Measurements from ENCODE around the gene PPP2R5D.

Gene PPP2R5D

GRCh38 chr6:43013097-43013842 lies 28.9 kb downstream of the PPP2R5D start:
- no peak for DNase-seq (ENCODE audit: extremely low read depth, insufficient read length)
- H3K4me3 ChIP-seq (replicated peaks; ENCODE audit: low read depth, low read length): peak overlapping the region; percentile 67
- no peak for TF ChIP-seq CTCF (IDR thresholded peaks at IDR 0.05; ENCODE audit: insufficient read depth, low read length, poor library complexity, severe bottlenecking)
- no peaks in the 10 kb centered on the region for H3K27me3 ChIP-seq (replicated peaks; ENCODE audit: control insufficient read depth, insufficient read depth, low read length)
- H3K36me3 ChIP-seq (ENCODE audit: control insufficient read depth, insufficient read depth, low read length): peaks cover 24% of the 10 kb centered on the region

GRCh38 chr6:43013843-43014433 lies 29.6 kb downstream of the PPP2R5D start, which contains the start of the genes KLHDC3 and MEA1:
Gene KLHDC3, plus strand, starts transcription at chr6:43014249. Its CDS starts 2,944 bp downstream, at chr6:43017193.
Gene MEA1, minus strand, starts transcription at chr6:43013946. Its CDS starts 133 bp downstream, at chr6:43013813.
- peaks cover 26% of the 10 kb centered on the region for H3K36me3 ChIP-seq (ENCODE audit: control insufficient read depth, insufficient read depth, low read length)
- TF ChIP-seq CTCF (IDR thresholded peaks at IDR 0.05; ENCODE audit: insufficient read depth, low read length, poor library complexity, severe bottlenecking): no peak
- peak within 1 kb of the TSS; percentile 67 for H3K4me3 ChIP-seq (replicated peaks; ENCODE audit: low read depth, low read length)
- DNase-seq (ENCODE audit: extremely low read depth, insufficient read length): peak; percentile 98
- H3K27me3 ChIP-seq (replicated peaks; ENCODE audit: control insufficient read depth, insufficient read depth, low read length): no peaks in the 10 kb centered on the region

- no peak for DNase-seq (ENCODE audit: extremely low read depth, insufficient read length)
- H3K4me3 ChIP-seq (replicated peaks; ENCODE audit: low read depth, low read length): peak overlapping the region; percentile 65
- TF ChIP-seq CTCF (IDR thresholded peaks at IDR 0.05; ENCODE audit: insufficient read depth, low read length, poor library complexity, severe bottlenecking): no peak
- H3K36me3 ChIP-seq (ENCODE audit: control insufficient read depth, insufficient read depth, low read length): peaks cover 26% of the 10 kb centered on the region
- no peaks in the 10 kb centered on the region for H3K27me3 ChIP-seq (replicated peaks; ENCODE audit: control insufficient read depth, insufficient read depth, low read length)
These were observed 30.1 kb downstream of the PPP2R5D start for GRCh38 chr6:43014434-43014909.

GRCh38 chr6:43016176-43016942 lies 32.0 kb downstream of the PPP2R5D start:
- TF ChIP-seq CTCF (IDR thresholded peaks at IDR 0.05; ENCODE audit: insufficient read depth, low read length, poor library complexity, severe bottlenecking): no peak
- DNase-seq (ENCODE audit: extremely low read depth, insufficient read length): no peak
- peaks cover 18% of the 10 kb centered on the region for H3K36me3 ChIP-seq (ENCODE audit: control insufficient read depth, insufficient read depth, low read length)
- no peak overlapping the region for H3K4me3 ChIP-seq (replicated peaks; ENCODE audit: low read depth, low read length)
- no peaks in the 10 kb centered on the region for H3K27me3 ChIP-seq (replicated peaks; ENCODE audit: control insufficient read depth, insufficient read depth, low read length)

- peaks cover 14% of the 10 kb centered on the region for H3K36me3 ChIP-seq (ENCODE audit: control insufficient read depth, insufficient read depth, low read length)
- no peak for DNase-seq (ENCODE audit: extremely low read depth, insufficient read length)
- H3K27me3 ChIP-seq (replicated peaks; ENCODE audit: control insufficient read depth, insufficient read depth, low read length): no peaks in the 10 kb centered on the region
- TF ChIP-seq CTCF (IDR thresholded peaks at IDR 0.05; ENCODE audit: insufficient read depth, low read length, poor library complexity, severe bottlenecking): no peak
- H3K4me3 ChIP-seq (replicated peaks; ENCODE audit: low read depth, low read length): no peak overlapping the region
These were observed 32.6 kb downstream of the PPP2R5D start for GRCh38 chr6:43016943-43017334.

Data from GM06990 (cell line).